Measurements from ENCODE around the gene TMEM179B. TPM values are rescaled to one million over a fixed set of nuclear protein-coding genes. Genes with fewer than 3 reads are reported as not detected.

Gene TMEM179B
- total RNA-seq, 4 donors from 2014 or later = 26.3 to 52.5 (median 44.3) TPM

DNA sequence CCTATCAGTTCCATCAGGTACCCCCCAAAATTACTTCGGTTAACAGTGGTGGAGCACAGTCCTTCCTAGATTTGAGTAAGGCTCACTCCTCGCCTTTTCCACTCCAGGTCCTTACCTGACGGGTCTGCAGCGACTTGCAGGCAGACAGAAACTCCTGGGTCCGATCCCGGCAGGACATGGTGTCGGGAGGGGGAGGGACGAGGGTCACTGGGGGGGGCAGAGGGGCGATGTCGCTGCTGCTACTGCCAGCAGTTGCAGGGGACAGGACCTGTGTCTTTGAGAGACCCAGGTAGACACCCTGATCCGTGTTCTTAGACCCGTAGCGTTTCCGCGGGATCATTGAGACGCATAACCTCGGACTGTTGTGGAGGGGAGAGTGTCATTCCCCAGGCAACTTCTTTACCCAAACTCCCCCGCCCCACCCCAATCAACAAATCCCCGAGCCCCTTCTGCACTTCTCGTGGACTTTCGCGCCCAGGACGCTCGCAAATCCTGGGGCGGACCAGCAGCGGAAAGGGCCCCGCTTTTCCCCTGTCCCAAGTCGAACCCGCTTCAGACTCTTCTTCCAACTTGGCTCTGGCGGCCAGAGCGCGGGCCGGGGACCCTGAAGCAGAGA, 43.8 kb downstream of the TMEM179B start:
- TF ChIP-seq, protein P1, sequence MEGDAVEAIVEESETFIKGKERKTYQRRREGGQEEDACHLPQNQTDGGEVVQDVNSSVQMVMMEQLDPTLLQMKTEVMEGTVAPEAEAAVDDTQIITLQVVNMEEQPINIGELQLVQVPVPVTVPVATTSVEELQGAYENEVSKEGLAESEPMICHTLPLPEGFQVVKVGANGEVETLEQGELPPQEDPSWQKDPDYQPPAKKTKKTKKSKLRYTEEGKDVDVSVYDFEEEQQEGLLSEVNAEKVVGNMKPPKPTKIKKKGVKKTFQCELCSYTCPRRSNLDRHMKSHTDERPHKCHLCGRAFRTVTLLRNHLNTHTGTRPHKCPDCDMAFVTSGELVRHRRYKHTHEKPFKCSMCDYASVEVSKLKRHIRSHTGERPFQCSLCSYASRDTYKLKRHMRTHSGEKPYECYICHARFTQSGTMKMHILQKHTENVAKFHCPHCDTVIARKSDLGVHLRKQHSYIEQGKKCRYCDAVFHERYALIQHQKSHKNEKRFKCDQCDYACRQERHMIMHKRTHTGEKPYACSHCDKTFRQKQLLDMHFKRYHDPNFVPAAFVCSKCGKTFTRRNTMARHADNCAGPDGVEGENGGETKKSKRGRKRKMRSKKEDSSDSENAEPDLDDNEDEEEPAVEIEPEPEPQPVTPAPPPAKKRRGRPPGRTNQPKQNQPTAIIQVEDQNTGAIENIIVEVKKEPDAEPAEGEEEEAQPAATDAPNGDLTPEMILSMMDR (IDR thresholded peaks at IDR 0.05 in 4 of 5, conservative IDR thresholded peaks at IDR 0.05 in 1 of 5) = no peak
- no peak for TF ChIP-seq POLR2A (IDR thresholded peaks at IDR 0.05)
- DNase-seq (no peak), ATAC-seq (no peak)
- Histone ChIP-seq H3K36me3 (peaks cover 0 to 51% of the 10 kb centered on the region in 2 donors), H3K4me1 (peaks cover 27 to 32% of the 10 kb centered on the region in 2 donors), H3K27me3 (no peaks in the 10 kb centered on the region), H3K4me3 (peak overlapping the region; percentile 83 to 100 (median 94)), H3K27ac (peak overlapping the region; percentile 92 to 100 (median 96)), H3K9me3 (no peaks in the 10 kb centered on the region)
- intact Hi-C loops (cut with DNase I; ENCODE audit: low total_unique reads) = loop anchor here (2.0 kb wide), 1 partner anchor 50 kb away; the partner anchor contains the start of gene SLC3A2
- in situ Hi-C loops (cut with MboI; ENCODE audit: low sequenced_read_pairs in 4 of 4) = no loop called here

DNA sequence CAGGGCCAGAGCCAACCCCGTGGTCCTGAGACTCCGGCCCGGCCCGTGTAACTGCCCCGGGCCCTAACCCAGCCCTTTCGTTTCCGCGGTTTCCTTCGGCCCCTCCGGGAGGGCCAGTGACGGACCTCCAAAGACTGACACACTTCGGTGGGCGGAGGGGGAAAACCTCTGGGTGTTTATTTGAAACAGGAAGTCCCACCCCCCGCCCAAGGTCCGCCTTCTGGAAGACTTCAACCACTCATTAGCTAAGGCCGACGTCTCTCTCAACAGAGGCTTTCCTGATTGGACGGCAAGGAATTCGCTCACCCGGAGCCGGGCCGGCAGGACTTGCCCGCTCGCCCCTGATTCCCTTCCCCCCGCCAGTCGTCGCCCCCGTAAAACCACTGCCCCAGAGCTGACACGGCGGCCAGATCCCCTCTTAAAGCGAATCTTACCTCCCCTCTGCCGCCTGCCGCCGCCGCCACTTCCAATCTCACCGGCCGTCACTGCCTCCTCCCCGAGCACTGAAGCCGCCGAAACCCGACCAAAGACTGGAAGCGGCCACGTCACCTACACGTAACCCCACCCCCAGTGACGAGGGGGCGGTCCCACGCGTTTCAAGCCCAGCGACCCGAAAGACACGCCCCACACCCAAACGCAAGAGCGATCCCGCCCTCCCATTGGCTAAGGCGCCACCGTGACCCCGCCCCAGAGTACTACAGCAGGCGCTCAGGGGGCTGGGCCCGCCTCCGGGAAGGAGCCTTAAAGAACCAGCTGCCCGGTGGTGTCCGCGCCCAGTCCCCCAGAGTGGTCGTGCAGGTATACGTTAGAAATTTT, 44.5 kb downstream of the TMEM179B start, which contains the start of gene STX5:
Gene STX5 (minus strand): TSS at position 532 of the 816 bp plus-strand sequence. CDS start 808 bp downstream, outside the sequence.
- intact Hi-C loops (cut with DNase I; ENCODE audit: low total_unique reads) = loop anchor here (1.0 to 2.0 kb wide), 4 partner anchors 9 to 49 kb away; partner anchors contain the start of genes SLC3A2 and TMEM179B
- in situ Hi-C loops (cut with MboI; ENCODE audit: low sequenced_read_pairs in 4 of 4) = no loop called here
- Histone ChIP-seq H3K36me3 (peaks cover 0 to 51% of the 10 kb centered on the region in 2 donors), H3K27me3 (no peaks in the 10 kb centered on the region), H3K9me3 (no peaks in the 10 kb centered on the region), H3K4me1 (peaks cover 27 to 32% of the 10 kb centered on the region in 2 donors), H3K4me3 (peak within 1 kb of the TSS; percentile 83 to 100 (median 94)), H3K27ac (peak within 1 kb of the TSS; percentile 92 to 100 (median 96))
- DNase-seq = peak; percentile 99
- peak; percentile 89 to 90 for TF ChIP-seq POLR2A (IDR thresholded peaks at IDR 0.05)
- TF ChIP-seq, protein P1 (IDR thresholded peaks at IDR 0.05 in 4 of 5, conservative IDR thresholded peaks at IDR 0.05 in 1 of 5) = no peak
- peak; percentile 95 to 96 for ATAC-seq

DNA sequence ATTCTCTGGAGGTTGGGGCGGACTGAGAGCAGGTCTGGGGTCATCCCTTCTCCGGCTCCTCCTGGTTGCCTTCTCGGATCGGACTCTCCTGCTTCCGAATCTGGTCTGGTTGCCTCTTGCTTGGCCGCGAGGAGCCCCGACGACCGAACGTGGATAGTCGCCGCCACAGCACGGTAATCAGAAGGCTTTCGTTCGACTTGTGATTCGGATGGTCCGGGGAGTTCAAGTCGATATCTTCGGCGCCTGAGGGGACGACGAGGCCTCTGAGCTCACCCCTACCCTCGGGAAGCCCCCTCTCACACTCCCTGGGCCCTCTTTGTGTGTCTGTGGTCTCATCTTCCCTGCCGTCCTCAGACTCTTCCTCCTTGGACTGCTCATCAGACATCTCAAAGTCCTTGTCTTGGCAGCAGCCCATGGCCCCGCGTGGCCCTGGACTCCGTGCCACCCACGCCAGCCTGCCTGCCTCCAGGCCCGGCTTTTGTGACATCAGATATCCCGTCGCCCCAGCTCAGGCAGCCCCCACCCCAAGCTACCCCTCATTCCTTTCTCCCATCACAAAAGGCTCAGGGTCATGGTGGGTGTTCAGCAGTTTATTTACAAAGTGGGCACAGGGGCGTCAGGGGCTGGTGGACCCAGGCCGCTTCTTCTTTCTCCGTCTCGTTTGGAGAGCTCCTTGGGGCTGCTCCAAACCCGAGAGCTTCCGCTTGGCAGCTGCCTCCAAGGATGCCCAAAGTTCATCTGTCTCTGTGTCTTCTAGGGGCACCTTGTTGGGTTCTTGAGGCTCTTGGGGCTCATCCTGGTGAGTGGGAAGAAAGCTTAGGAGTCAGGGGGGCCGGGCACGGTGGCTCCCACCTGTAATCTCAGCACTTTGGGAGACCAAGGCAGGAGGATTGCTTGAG, 45.4 kb downstream of the TMEM179B start, which contains the start of gene TEX54:
Gene TEX54 (minus strand): TSS at position 506 of the 899 bp plus-strand sequence.
- intact Hi-C loops (cut with DNase I; ENCODE audit: low total_unique reads) = loop anchor here (1.0 to 2.0 kb wide), 3 partner anchors 8 to 45 kb away; partner anchors contain the start of gene TMEM179B
- H3K4me1 ChIP-seq = peaks cover 30 to 32% of the 10 kb centered on the region in 2 donors
- H3K36me3 ChIP-seq = peaks cover 0 to 42% of the 10 kb centered on the region in 2 donors
- ATAC-seq (peak; percentile 35 to 42), DNase-seq (peak in 1 of 2 donors; percentile 57)
- TF ChIP-seq, protein P1 (IDR thresholded peaks at IDR 0.05 in 4 of 5, conservative IDR thresholded peaks at IDR 0.05 in 1 of 5) = no peak
- H3K9me3 ChIP-seq = no peaks in the 10 kb centered on the region
- no peaks in the 10 kb centered on the region for H3K27me3 ChIP-seq
- peak within 1 kb of the TSS; percentile 83 to 100 (median 94) for H3K4me3 ChIP-seq
- in situ Hi-C loops (cut with MboI; ENCODE audit: low sequenced_read_pairs in 4 of 4) = no loop called here
- peak within 1 kb of the TSS; percentile 92 to 100 (median 96) for H3K27ac ChIP-seq

DNA sequence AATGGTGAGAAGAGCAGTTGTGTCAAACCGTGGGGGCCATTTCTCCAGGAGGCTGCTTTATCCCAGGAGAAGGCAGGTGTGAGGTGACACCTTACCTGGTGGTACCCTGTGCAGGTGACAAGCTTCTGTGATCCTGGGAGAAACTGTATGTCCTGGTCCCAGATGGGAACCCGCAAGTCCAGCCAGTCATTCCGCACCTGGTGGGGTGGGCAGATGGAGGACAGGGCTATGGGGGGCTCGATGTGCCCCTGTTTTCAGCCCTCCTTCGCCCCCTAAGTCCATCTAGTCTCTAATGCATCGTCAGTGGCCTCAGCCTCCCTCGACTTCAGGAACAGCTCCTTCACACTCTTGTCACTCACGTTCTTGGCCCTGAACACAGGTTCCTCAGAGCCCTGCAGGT, 48.1 kb downstream of the TMEM179B start:
- TF ChIP-seq, protein P1 (IDR thresholded peaks at IDR 0.05 in 4 of 5, conservative IDR thresholded peaks at IDR 0.05 in 1 of 5) = no peak
- no peak for TF ChIP-seq POLR2A (IDR thresholded peaks at IDR 0.05)
- in situ Hi-C loops (cut with MboI; ENCODE audit: low sequenced_read_pairs in 4 of 4) = no loop called here
- Histone ChIP-seq H3K36me3 (peaks cover 0 to 34% of the 10 kb centered on the region in 2 donors), H3K9me3 (no peaks in the 10 kb centered on the region), H3K27me3 (no peaks in the 10 kb centered on the region), H3K4me1 (peaks cover 25 to 33% of the 10 kb centered on the region in 2 donors), H3K4me3 (no peak overlapping the region), H3K27ac (no peak overlapping the region)
- intact Hi-C loops (cut with DNase I; ENCODE audit: low total_unique reads) = no loop called here
- ATAC-seq (no peak), DNase-seq (no peak)

Data from gastrocnemius medialis (tissue), 4 donors.